NAMALWA (cell line): ENCODE measurements around the gene PSPN.
A peak's percentile ranks its signal among the peaks of the same experiment; 100 is the strongest.

Source experiments
- DNase-seq: peaks from one replicate; pipeline ENCODE4 v3.0.0-alpha.2; 2015; ENCODE audit warnings: low spot score

The PSPN gene

GRCh38 chr19:6375411-6376010 is at the start of gene PSPN:
PSPN (minus strand) TSS chr19:6375933; CDS start chr19:6375849, 84 bp downstream.
- DNase-seq = no peak

- peak; percentile 100 for DNase-seq
Measured at GRCh38 chr19:6424939-6425731, 49.4 kb upstream of the PSPN start.

- DNase-seq = no peak
Measured at GRCh38 chr19:6424195-6424938, 48.6 kb upstream of the PSPN start, which contains the start of gene KHSRP. KHSRP (minus strand) TSS chr19:6424811; CDS start chr19:6424701, 110 bp downstream.

- peak; percentile 69 for DNase-seq
Measured at GRCh38 chr19:6423499-6424194, 47.9 kb upstream of the PSPN start.

- DNase-seq = no peak
Measured at GRCh38 chr19:6421075-6422014, 45.6 kb upstream of the PSPN start.

- no peak for DNase-seq
Measured at GRCh38 chr19:6418562-6418932, 42.8 kb upstream of the PSPN start.

GRCh38 chr19:6417713-6418561 is 42.2 kb upstream of the PSPN start:
- DNase-seq = no peak

- no peak for DNase-seq
Measured at GRCh38 chr19:6416658-6417405, 41.1 kb upstream of the PSPN start.

GRCh38 chr19:6415591-6416190 is 40.0 kb upstream of the PSPN start:
- no peak for DNase-seq

- DNase-seq = no peak
Measured at GRCh38 chr19:6414793-6415590, 39.3 kb upstream of the PSPN start.

GRCh38 chr19:6413721-6414643 is 38.2 kb upstream of the PSPN start:
- no peak for DNase-seq

- no peak for DNase-seq
Measured at GRCh38 chr19:6413291-6413690, 37.6 kb upstream of the PSPN start.

GRCh38 chr19:6412447-6413091 is 36.8 kb upstream of the PSPN start:
- peak; percentile 64 for DNase-seq

GRCh38 chr19:6412061-6412446 is 36.3 kb upstream of the PSPN start:
- no peak for DNase-seq

GRCh38 chr19:6409346-6409745 is 33.6 kb upstream of the PSPN start:
- no peak for DNase-seq

- DNase-seq = no peak
Measured at GRCh38 chr19:6406401-6406800, 30.7 kb upstream of the PSPN start.
